Endodermal cell (in vitro differentiated cells): ENCODE results near the gene APOC3. TPM values are rescaled to one million over a fixed set of nuclear protein-coding genes. Genes with fewer than 3 reads are reported as not detected.

Experiments
- DNase-seq: peaks from one replicate; pipeline ENCODE4 v3.0.0-alpha.2; 2017
- H3K27ac ChIP-seq: 2 replicates; pipeline ENCODE4 v1.5.1; 2013; ENCODE audit warnings: mild to moderate bottlenecking, low read depth, low read length, moderate library complexity
- H3K27me3 ChIP-seq: 2 replicates; pipeline ENCODE4 v1.6.1; 2013; ENCODE audit warnings: mild to moderate bottlenecking, low read length, moderate library complexity; ENCODE audit not compliant: insufficient read depth, control insufficient read depth, poor library complexity, severe bottlenecking
- H3K36me3 ChIP-seq: 2 replicates; pipeline ENCODE4 v1.7.0; 2013; ENCODE audit warnings: mild to moderate bottlenecking, low read length, moderate library complexity; ENCODE audit not compliant: control insufficient read depth, insufficient read depth
- H3K4me1 ChIP-seq: one replicate; pipeline ENCODE4 v1.7.0; 2013; ENCODE audit warnings: low read length; ENCODE audit not compliant: control insufficient read depth, insufficient read depth
- H3K4me3 ChIP-seq: 2 replicates; pipeline ENCODE4 v1.5.1; 2013; ENCODE audit warnings: mild to moderate bottlenecking, low read length, moderate library complexity
- H3K9ac ChIP-seq: 2 replicates; pipeline ENCODE4 v1.6.1; 2013; ENCODE audit warnings: mild to moderate bottlenecking, low read length, moderate library complexity; ENCODE audit not compliant: poor library complexity, severe bottlenecking; ENCODE audit errors: extremely low read depth
- H3K9me3 ChIP-seq: 2 replicates; pipeline ENCODE4 v1.6.1; 2013; ENCODE audit warnings: mild to moderate bottlenecking, low read length, moderate library complexity; ENCODE audit not compliant: control insufficient read depth
- H3K27ac Mint-ChIP-seq: 2 replicates; pipeline ENCODE4 v1.8.0; 2020; ENCODE audit warnings: mixed read lengths
- H3K27me3 Mint-ChIP-seq: 2 replicates; pipeline ENCODE4 v1.8.0; 2021; ENCODE audit warnings: mild to moderate bottlenecking, mixed read lengths; ENCODE audit not compliant: insufficient read depth
- H3K36me3 Mint-ChIP-seq: 2 replicates; pipeline ENCODE4 v1.8.0; 2020; ENCODE audit warnings: low read depth, mixed read lengths
- H3K4me1 Mint-ChIP-seq: 2 replicates; pipeline ENCODE4 v1.8.0; 2020; ENCODE audit warnings: mixed read lengths
- H3K4me3 Mint-ChIP-seq: 2 replicates; pipeline ENCODE4 v1.8.0; 2020; ENCODE audit warnings: mild to moderate bottlenecking, moderate library complexity, mixed read lengths
- H3K9me3 Mint-ChIP-seq: 2 replicates; pipeline ENCODE4 v1.8.0; 2020; ENCODE audit warnings: mild to moderate bottlenecking, mixed read lengths
- CTCF ChIP-seq: fragments of 200-600 bp; sonication (generic); conservative IDR thresholded peaks from 2 replicates; pipeline ENCODE4 v1.5.0; 2021; ENCODE audit warnings: antibody characterized with exemption, mild to moderate bottlenecking
- WGBS, 2 experiments: methylation state at CpG; one replicate each; pipeline versions ENCODE4 v1.1.5 to v1.1.7; 2013; ENCODE audit warnings: missing lambda C conversion rate in 2 of 2, mixed read lengths in 1 of 2; ENCODE audit not compliant: insufficient coverage in 1 of 2, insufficient read length in 1 of 2; 5-methylcytosine and 5-hydroxymethylcytosine counted together
- total RNA-seq, 2 donors: library from RNA; stranded (reverse); fragmentation: NEBNext Ultra II Directional in 1 of 2; extraction: Animal tissue kit (Norgen Biotek cat#: 25700) in 1 of 2; gene quantifications; 2 replicates in 1 of 2; 3 replicates in 1 of 2; pipeline ENCODE4 v1.2.1, GENCODE V29; 2021

The APOC3 gene
- total RNA-seq, 2 donors from 2014 or later = not detected

- 81 to 96% methylated on average over 2 to 5 of the region's 5 CpGs for WGBS, 2 experiments
- H3K27ac Mint-ChIP-seq = no peak overlapping the region
- no peak overlapping the region for H3K4me3 ChIP-seq
- TF ChIP-seq CTCF = no peak
- H3K4me3 Mint-ChIP-seq = no peak overlapping the region
- H3K9me3 ChIP-seq = peaks cover 3% of the 10 kb centered on the region
- H3K36me3 ChIP-seq = peaks cover 48% of the 10 kb centered on the region
- H3K27me3 Mint-ChIP-seq = no peaks in the 10 kb centered on the region
- H3K4me1 ChIP-seq = no peaks in the 10 kb centered on the region
- DNase-seq = no peak
- no peaks in the 10 kb centered on the region for H3K9me3 Mint-ChIP-seq
- H3K27ac ChIP-seq = no peak overlapping the region
- H3K36me3 Mint-ChIP-seq = peaks cover 54% of the 10 kb centered on the region
- no peaks in the 10 kb centered on the region for H3K27me3 ChIP-seq
- H3K9ac ChIP-seq = no peak overlapping the region
- H3K4me1 Mint-ChIP-seq = peaks cover 5% of the 10 kb centered on the region
Observed at GRCh38 chr11:116852261-116853031, 22.7 kb downstream of the APOC3 start.

GRCh38 chr11:116853461-116854073 lies 23.9 kb downstream of the APOC3 start:
- peaks cover 62% of the 10 kb centered on the region for H3K36me3 Mint-ChIP-seq
- Histone ChIP-seq H3K36me3 (peaks cover 53% of the 10 kb centered on the region), H3K9ac (no peak overlapping the region), H3K9me3 (peaks cover 3% of the 10 kb centered on the region), H3K27me3 (no peaks in the 10 kb centered on the region), H3K4me3 (no peak overlapping the region), H3K4me1 (peaks cover 4% of the 10 kb centered on the region), H3K27ac (no peak overlapping the region)
- no peaks in the 10 kb centered on the region for H3K27me3 Mint-ChIP-seq
- no peak overlapping the region for H3K4me3 Mint-ChIP-seq
- DNase-seq = no peak
- TF ChIP-seq CTCF = no peak
- no peak overlapping the region for H3K27ac Mint-ChIP-seq
- WGBS, 2 experiments = 93 to 97% methylated on average over 3 to 6 of the region's 6 CpGs
- peaks cover 10% of the 10 kb centered on the region for H3K4me1 Mint-ChIP-seq
- no peaks in the 10 kb centered on the region for H3K9me3 Mint-ChIP-seq

- H3K9ac ChIP-seq = no peak overlapping the region
- Mint-ChIP-seq H3K27ac (no peak overlapping the region), H3K27me3 (no peaks in the 10 kb centered on the region), H3K4me1 (peaks cover 11% of the 10 kb centered on the region), H3K9me3 (no peaks in the 10 kb centered on the region), H3K36me3 (peaks cover 66% of the 10 kb centered on the region), H3K4me3 (no peak overlapping the region)
- TF ChIP-seq CTCF = no peak
- no peak overlapping the region for H3K27ac ChIP-seq
- H3K27me3 ChIP-seq = no peaks in the 10 kb centered on the region
- H3K4me3 ChIP-seq = no peak overlapping the region
- H3K9me3 ChIP-seq = peaks cover 3% of the 10 kb centered on the region
- 95 to 100% methylated on average over 5 to 7 of the region's 7 CpGs for WGBS, 2 experiments
- peaks cover 4% of the 10 kb centered on the region for H3K4me1 ChIP-seq
- no peak for DNase-seq
- H3K36me3 ChIP-seq = peaks cover 62% of the 10 kb centered on the region
Observed at GRCh38 chr11:116855413-116855812, 25.7 kb downstream of the APOC3 start.
